ENCODE results near the gene P2RY12. TPM values are rescaled to one million over a fixed set of nuclear protein-coding genes. Genes with fewer than 3 reads are reported as not detected.

P2RY12 gene
- polyA plus RNA-seq, 1 donor from 2014 or later, result not detected

- Histone ChIP-seq H3K9ac (ENCODE audit: low read length) (no peak overlapping the region), H3K27ac (ENCODE audit: low read length) (no peak overlapping the region), H3K4me2 (ENCODE audit: low read length) (no peak overlapping the region), H4K20me1 (ENCODE audit: insufficient read depth) (no peaks in the 10 kb centered on the region), H3F3A (ENCODE audit: insufficient read depth, low read length, poor library complexity, severe bottlenecking) (no peaks in the 10 kb centered on the region), H3K9me2 (ENCODE audit: insufficient read depth, low read length) (no peaks in the 10 kb centered on the region), H2AFZ (ENCODE audit: low read depth, low read length) (no peak overlapping the region), H3K79me2 (replicated peaks; ENCODE audit: insufficient read depth, low read length) (no peaks in the 10 kb centered on the region), H3K9me3 (ENCODE audit: low read length) (no peaks in the 10 kb centered on the region), H3K36me3 (ENCODE audit: insufficient read depth, low read length) (peaks cover 1% of the 10 kb centered on the region), H3K4me3 (ENCODE audit: low read length) (no peak overlapping the region), H3K27me3 (ENCODE audit: insufficient read depth, low read depth, low read length) (no peaks in the 10 kb centered on the region)
- TF ChIP-seq SMC3 (conservative IDR thresholded peaks at IDR 0.05; ENCODE audit: poor library complexity) (no peak), REST (IDR thresholded peaks at IDR 0.05; ENCODE audit: borderline replicate concordance) (no peak), MXI1 (conservative IDR thresholded peaks at IDR 0.05; ENCODE audit: poor library complexity, severe bottlenecking) (no peak), EP300 (conservative IDR thresholded peaks at IDR 0.05; ENCODE audit: poor library complexity, severe bottlenecking) (no peak), TAF1 (IDR thresholded peaks at IDR 0.05; ENCODE audit: low read depth) (no peak), CTCF (IDR thresholded peaks at IDR 0.05; ENCODE audit: poor library complexity, severe bottlenecking) (no peak), RAD21 (conservative IDR thresholded peaks at IDR 0.05) (no peak)
These were observed 47.4 kb upstream of the P2RY12 start for GRCh38 chr3:151431940-151432339.

GRCh38 chr3:151430821-151431484 lies 46.4 kb upstream of the P2RY12 start:
- no peak for TF ChIP-seq REST (IDR thresholded peaks at IDR 0.05; ENCODE audit: borderline replicate concordance)
- no peak for TF ChIP-seq SMC3 (conservative IDR thresholded peaks at IDR 0.05; ENCODE audit: poor library complexity)
- H3K27ac ChIP-seq (ENCODE audit: low read length), result no peak overlapping the region
- H3K9me3 ChIP-seq (ENCODE audit: low read length), result no peaks in the 10 kb centered on the region
- no peaks in the 10 kb centered on the region for H3K9me2 ChIP-seq (ENCODE audit: insufficient read depth, low read length)
- no peak overlapping the region for H3K9ac ChIP-seq (ENCODE audit: low read length)
- no peaks in the 10 kb centered on the region for H3F3A ChIP-seq (ENCODE audit: insufficient read depth, low read length, poor library complexity, severe bottlenecking)
- H4K20me1 ChIP-seq (ENCODE audit: insufficient read depth), result no peaks in the 10 kb centered on the region
- no peak overlapping the region for H2AFZ ChIP-seq (ENCODE audit: low read depth, low read length)
- no peaks in the 10 kb centered on the region for H3K79me2 ChIP-seq (replicated peaks; ENCODE audit: insufficient read depth, low read length)
- no peak overlapping the region for H3K4me2 ChIP-seq (ENCODE audit: low read length)
- H3K4me3 ChIP-seq (ENCODE audit: low read length), result no peak overlapping the region
- H3K27me3 ChIP-seq (ENCODE audit: insufficient read depth, low read depth, low read length), result no peaks in the 10 kb centered on the region
- H3K36me3 ChIP-seq (ENCODE audit: insufficient read depth, low read length), result peaks cover 3% of the 10 kb centered on the region
